ENCODE data around the gene TMEM132C.

- no peak for TF ChIP-seq POLR2A (IDR thresholded peaks at IDR 0.05)
- no peak for TF ChIP-seq CTCF (IDR thresholded peaks at IDR 0.05)
Measured at GRCh38 chr12:128534906-128535305, 267.9 kb downstream of the TMEM132C start.

Measured in lower leg skin (tissue), 3 donors.